ENCODE measurements around the gene CFAP68.

CFAP68 gene

DNA sequence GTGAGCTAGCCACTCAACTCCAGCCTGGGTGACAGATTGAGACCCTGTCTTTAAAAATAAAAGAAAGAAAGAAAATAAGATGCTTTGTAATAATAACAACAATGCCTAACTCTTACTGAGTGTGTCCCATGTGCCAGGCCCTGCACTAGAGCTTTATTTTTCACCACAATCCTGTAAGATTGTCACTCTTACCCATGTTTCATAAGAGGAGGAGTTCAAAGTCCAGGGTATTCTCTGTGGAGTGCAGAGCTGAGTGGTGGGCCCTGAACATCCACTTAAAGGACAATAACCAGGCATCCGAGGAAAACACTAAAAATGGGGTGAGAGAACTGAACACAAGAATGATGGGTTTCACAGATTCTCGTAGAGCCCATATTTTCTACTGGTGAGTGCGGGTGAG lies 38.4 kb downstream of the CFAP68 start:
- Histone ChIP-seq H3K9ac (no peak overlapping the region), H2AFZ (ENCODE audit: low read depth) (no peak overlapping the region), H3K36me3 (ENCODE audit: insufficient read depth) (no peaks in the 10 kb centered on the region), H3K27me3 (ENCODE audit: insufficient read depth, low read depth) (no peaks in the 10 kb centered on the region), H3K4me1 (ENCODE audit: low read depth, poor library complexity, severe bottlenecking) (peaks cover 11% of the 10 kb centered on the region), H3K4me2 (0 out of 2 replicates have a peak overlapping the region, but pooled peaks have one; percentile 21), H3K27ac (no peak overlapping the region), H3K79me2 (ENCODE audit: insufficient read depth, low read depth) (no peaks in the 10 kb centered on the region), H3K4me3 (IDR thresholded peaks at IDR 0.05; ENCODE audit: insufficient read depth, low read depth, low read length) (no peak overlapping the region), H4K20me1 (ENCODE audit: insufficient read depth) (no peaks in the 10 kb centered on the region)
- TF ChIP-seq, protein P1, sequence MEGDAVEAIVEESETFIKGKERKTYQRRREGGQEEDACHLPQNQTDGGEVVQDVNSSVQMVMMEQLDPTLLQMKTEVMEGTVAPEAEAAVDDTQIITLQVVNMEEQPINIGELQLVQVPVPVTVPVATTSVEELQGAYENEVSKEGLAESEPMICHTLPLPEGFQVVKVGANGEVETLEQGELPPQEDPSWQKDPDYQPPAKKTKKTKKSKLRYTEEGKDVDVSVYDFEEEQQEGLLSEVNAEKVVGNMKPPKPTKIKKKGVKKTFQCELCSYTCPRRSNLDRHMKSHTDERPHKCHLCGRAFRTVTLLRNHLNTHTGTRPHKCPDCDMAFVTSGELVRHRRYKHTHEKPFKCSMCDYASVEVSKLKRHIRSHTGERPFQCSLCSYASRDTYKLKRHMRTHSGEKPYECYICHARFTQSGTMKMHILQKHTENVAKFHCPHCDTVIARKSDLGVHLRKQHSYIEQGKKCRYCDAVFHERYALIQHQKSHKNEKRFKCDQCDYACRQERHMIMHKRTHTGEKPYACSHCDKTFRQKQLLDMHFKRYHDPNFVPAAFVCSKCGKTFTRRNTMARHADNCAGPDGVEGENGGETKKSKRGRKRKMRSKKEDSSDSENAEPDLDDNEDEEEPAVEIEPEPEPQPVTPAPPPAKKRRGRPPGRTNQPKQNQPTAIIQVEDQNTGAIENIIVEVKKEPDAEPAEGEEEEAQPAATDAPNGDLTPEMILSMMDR (conservative IDR thresholded peaks at IDR 0.05; ENCODE audit: low read depth, low read length) = no peak

DNA sequence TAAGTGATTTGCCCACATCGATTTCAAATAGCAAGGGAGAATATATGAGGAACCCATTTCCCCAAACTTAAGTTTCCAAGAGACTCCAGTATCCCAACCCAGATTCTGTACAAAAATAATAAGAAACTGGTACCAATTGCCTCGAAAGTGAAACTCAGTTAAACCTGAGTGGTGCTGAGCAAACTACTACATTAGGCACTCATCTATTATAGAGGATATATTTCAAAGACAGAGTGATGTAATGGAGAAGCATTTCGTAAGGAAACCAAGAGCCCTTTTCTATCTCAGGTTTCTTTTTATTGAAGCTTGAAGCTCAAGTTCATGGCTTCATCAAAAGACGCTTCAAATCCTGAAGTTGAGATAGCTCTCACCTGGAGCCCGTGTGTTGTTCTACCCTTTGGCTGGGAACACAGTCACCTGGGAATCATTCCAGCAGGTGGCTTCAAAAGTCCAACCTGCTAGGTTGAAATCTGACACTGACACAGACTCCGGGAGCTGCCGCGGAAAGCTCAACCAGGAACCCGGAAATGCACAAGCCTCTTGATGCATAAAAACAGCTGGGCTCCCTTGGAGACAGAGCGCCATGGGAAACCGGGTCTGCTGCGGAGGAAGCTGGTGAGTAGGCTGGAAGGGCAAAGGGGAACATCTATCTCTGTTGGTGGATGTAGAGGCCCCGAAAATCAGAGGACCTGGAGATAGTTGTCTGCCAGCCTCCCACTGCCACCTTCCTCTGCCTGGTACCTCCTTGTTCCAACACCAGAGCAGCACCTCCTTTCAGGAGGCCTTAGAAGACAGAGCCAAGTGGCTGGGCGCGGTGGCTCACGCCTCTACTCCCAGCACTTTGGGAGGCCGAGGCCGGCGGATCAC lies 39.3 kb downstream of the CFAP68 start, which contains the start of gene C11orf52:
TSS of gene C11orf52 (plus strand) at position 524 of the 867 bp plus-strand sequence. CDS start at position 584, 60 bp downstream.
- peaks cover 11% of the 10 kb centered on the region for H3K4me1 ChIP-seq (ENCODE audit: low read depth, poor library complexity, severe bottlenecking)
- 0 out of 2 replicates have a peak within 1 kb of the TSS, but pooled peaks have one; percentile 21 for H3K4me2 ChIP-seq
- no peaks in the 10 kb centered on the region for H3K36me3 ChIP-seq (ENCODE audit: insufficient read depth)
- no peak within 1 kb of the TSS for H3K9ac ChIP-seq
- H3K4me3 ChIP-seq (IDR thresholded peaks at IDR 0.05; ENCODE audit: insufficient read depth, low read depth, low read length) = no peak within 1 kb of the TSS
- H4K20me1 ChIP-seq (ENCODE audit: insufficient read depth) = no peaks in the 10 kb centered on the region
- TF ChIP-seq, protein P1 (conservative IDR thresholded peaks at IDR 0.05; ENCODE audit: low read depth, low read length) = no peak
- H3K79me2 ChIP-seq (ENCODE audit: insufficient read depth, low read depth) = no peaks in the 10 kb centered on the region
- no peak within 1 kb of the TSS for H3K27ac ChIP-seq
- H3K27me3 ChIP-seq (ENCODE audit: insufficient read depth, low read depth) = no peaks in the 10 kb centered on the region
- H2AFZ ChIP-seq (ENCODE audit: low read depth) = no peak within 1 kb of the TSS

DNA sequence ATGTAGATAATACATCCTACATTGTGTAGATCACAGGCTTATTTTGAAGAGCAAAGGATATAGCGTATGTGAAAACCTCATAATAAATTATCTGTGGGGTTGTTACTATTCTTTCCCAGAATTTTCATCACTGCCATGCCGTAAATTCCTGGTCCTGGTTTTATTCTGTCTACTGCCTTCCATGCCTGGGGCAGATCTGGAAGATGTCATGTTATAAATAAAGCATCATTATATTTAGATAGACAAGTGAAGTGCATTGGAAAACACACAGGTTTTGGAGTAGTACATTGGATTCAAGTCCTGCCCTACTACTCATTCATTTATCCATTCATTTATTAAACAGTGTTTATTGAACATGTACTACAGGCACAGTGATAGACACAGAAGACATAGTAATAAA lies 41.6 kb downstream of the CFAP68 start:
- Histone ChIP-seq H2AFZ (ENCODE audit: low read depth) (no peak overlapping the region), H3K4me1 (ENCODE audit: low read depth, poor library complexity, severe bottlenecking) (peaks cover 16% of the 10 kb centered on the region), H3K4me2 (no peak overlapping the region), H3K79me2 (ENCODE audit: insufficient read depth, low read depth) (no peaks in the 10 kb centered on the region), H3K4me3 (IDR thresholded peaks at IDR 0.05; ENCODE audit: insufficient read depth, low read depth, low read length) (no peak overlapping the region), H3K27me3 (ENCODE audit: insufficient read depth, low read depth) (no peaks in the 10 kb centered on the region), H4K20me1 (ENCODE audit: insufficient read depth) (no peaks in the 10 kb centered on the region), H3K36me3 (ENCODE audit: insufficient read depth) (no peaks in the 10 kb centered on the region), H3K9ac (no peak overlapping the region), H3K27ac (no peak overlapping the region)
- TF ChIP-seq, protein P1 (conservative IDR thresholded peaks at IDR 0.05; ENCODE audit: low read depth, low read length) = no peak

DNA sequence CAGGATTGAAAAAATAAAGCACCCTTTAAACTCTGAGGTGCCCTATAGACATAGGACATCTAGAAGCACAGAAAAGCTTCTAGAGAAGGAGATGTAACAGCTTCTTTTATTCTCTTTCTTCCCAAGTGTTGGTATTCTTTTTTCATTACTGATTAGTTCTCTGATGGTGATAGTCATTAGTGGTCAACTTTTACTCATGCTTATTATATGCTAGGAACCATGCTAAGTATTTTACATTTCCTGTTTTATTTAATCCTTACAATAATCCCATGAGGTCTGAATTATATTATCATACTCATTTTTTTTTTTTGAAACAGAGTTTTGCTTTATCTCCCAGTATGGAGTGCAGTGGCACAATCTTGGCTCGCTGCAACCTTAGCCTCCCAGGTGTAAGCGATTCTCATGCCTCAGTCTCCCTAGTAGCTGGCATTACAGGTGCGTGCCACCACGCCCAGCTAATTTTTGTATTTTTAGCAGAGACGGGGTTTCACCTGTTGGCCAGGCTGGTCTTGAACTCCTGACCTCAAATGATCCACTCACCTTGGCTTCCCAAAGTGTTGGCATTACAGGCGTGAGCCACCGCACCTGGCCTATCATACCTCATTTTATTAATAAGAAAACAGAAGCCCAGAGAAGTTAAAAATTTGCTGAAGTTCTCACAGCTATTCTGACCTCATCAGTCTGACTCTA lies 42.3 kb downstream of the CFAP68 start:
- Histone ChIP-seq H3K4me1 (ENCODE audit: low read depth, poor library complexity, severe bottlenecking) (peaks cover 22% of the 10 kb centered on the region), H4K20me1 (ENCODE audit: insufficient read depth) (no peaks in the 10 kb centered on the region), H3K79me2 (ENCODE audit: insufficient read depth, low read depth) (no peaks in the 10 kb centered on the region), H3K27me3 (ENCODE audit: insufficient read depth, low read depth) (no peaks in the 10 kb centered on the region), H3K9ac (no peak overlapping the region), H2AFZ (ENCODE audit: low read depth) (no peak overlapping the region), H3K27ac (no peak overlapping the region), H3K4me2 (no peak overlapping the region), H3K36me3 (ENCODE audit: insufficient read depth) (no peaks in the 10 kb centered on the region), H3K4me3 (IDR thresholded peaks at IDR 0.05; ENCODE audit: insufficient read depth, low read depth, low read length) (no peak overlapping the region)
- TF ChIP-seq, protein P1 (conservative IDR thresholded peaks at IDR 0.05; ENCODE audit: low read depth, low read length) = no peak
